ACC112 (cell line): ENCODE measurements around the gene CGB2.
"Not testable (repeated sequence)": the region's sequence is repeated elsewhere in the genome, so short reads cannot be mapped to it uniquely, and the experiment has no call there.

Experiments used
- H2AFZ ChIP-seq: fragments of 200-600 bp; sonication (generic); one replicate; pipeline ENCODE4 v1.6.0; 2017; ENCODE audit warnings: antibody characterized with exemption, low read length; ENCODE audit not compliant: unreplicated experiment
- H3K27ac ChIP-seq: fragments of 200-600 bp; sonication (generic); 2 replicates; pipeline ENCODE4 v1.5.1; 2014; ENCODE audit warnings: low read depth, mild to moderate bottlenecking, antibody characterized with exemption, low read length, moderate library complexity
- H3K27me3 ChIP-seq: fragments of 200-600 bp; sonication (generic); 2 replicates; pipeline ENCODE4 v1.6.1; 2014; ENCODE audit warnings: mild to moderate bottlenecking, antibody characterized with exemption, low read length, moderate library complexity, mixed read lengths; ENCODE audit not compliant: insufficient read depth
- H3K36me3 ChIP-seq: fragments of 200-600 bp; sonication (generic); 2 replicates; pipeline ENCODE4 v1.6.1; 2016; ENCODE audit warnings: mild to moderate bottlenecking, antibody characterized with exemption, low read length, moderate library complexity, mixed read lengths; ENCODE audit not compliant: insufficient read depth
- H3K4me1 ChIP-seq: fragments of 200-600 bp; sonication (generic); one replicate; pipeline ENCODE4 v1.6.1; 2016; ENCODE audit warnings: low read length, mixed read lengths; ENCODE audit not compliant: insufficient read depth, unreplicated experiment, control insufficient read depth
- H3K4me3 ChIP-seq: fragments of 200-600 bp; sonication (generic); 2 replicates; pipeline ENCODE4 v1.5.1; 2014; ENCODE audit warnings: mild to moderate bottlenecking, low read depth, low read length
- H3K79me2 ChIP-seq: fragments of 200-600 bp; sonication (generic); one replicate; pipeline ENCODE4 v1.6.0; 2016; ENCODE audit warnings: low read length; ENCODE audit not compliant: control insufficient read depth, unreplicated experiment, insufficient read depth

Gene CGB2

GRCh38 chr19:49069026-49069425 is 37.3 kb downstream of the CGB2 start:
- no peak overlapping the region for H2AFZ ChIP-seq
- H3K4me1 ChIP-seq = no peaks in the 10 kb centered on the region
- H3K79me2 ChIP-seq = no peaks in the 10 kb centered on the region
- H3K4me3 ChIP-seq = no peak overlapping the region
- no peak overlapping the region for H3K27ac ChIP-seq
- no peaks in the 10 kb centered on the region for H3K36me3 ChIP-seq
- peaks cover 24% of the 10 kb centered on the region for H3K27me3 ChIP-seq

- H2AFZ ChIP-seq = no peak overlapping the region
- no peaks in the 10 kb centered on the region for H3K36me3 ChIP-seq
- H3K27ac ChIP-seq = no peak overlapping the region
- no peaks in the 10 kb centered on the region for H3K4me1 ChIP-seq
- no peaks in the 10 kb centered on the region for H3K79me2 ChIP-seq
- H3K4me3 ChIP-seq = no peak overlapping the region
- H3K27me3 ChIP-seq = peaks cover 22% of the 10 kb centered on the region
Measured at GRCh38 chr19:49070416-49070815, 38.7 kb downstream of the CGB2 start.

- Histone ChIP-seq H3K27ac (no peak overlapping the region), H3K4me1 (no peaks in the 10 kb centered on the region), H2AFZ (no peak overlapping the region), H3K27me3 (peaks cover 21% of the 10 kb centered on the region), H3K36me3 (no peaks in the 10 kb centered on the region), H3K4me3 (no peak overlapping the region), H3K79me2 (no peaks in the 10 kb centered on the region)
Measured at GRCh38 chr19:49071860-49072547, 40.3 kb downstream of the CGB2 start.

DNA sequence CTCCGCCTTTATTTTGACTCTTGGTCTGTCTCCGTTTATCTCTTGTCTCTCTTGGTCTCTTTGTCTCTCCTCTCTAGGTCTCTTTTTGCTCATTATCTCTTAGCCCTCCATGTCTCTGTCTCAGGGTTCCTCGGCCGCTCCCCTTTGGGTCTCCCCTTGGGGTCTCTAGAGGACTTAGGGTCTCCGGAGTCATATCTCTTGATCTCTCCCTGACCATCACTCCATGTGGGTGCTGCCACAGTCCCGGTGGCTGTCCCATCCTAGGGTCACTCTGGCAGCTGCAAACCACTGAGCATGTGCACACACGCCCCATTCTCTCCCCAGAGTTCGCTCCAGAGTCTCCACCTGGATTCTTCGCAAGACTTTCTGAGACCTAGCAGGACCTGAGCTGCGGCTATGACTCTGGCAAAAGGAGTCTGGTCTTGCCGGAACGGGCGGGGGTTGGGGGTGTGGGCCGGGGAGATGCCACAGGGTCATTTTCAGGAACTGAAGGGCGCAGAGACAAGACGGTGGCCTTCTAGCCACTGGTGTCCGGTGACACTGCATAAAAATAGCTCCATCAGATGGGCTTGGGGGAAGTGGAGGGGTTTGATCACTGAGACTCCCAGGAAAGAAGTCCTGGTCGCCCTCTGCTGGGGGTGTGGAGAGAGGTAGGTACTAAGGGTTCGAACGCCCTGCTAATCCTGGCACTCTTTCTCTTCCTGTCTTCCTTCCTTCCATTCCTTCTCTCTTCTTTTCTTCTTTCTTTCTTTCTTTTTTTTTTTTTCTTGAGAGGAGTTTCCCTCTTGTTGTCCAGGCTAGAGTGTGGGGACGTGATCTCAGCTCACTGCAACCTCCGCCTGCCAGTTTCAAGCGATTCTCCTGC is 42.1 kb downstream of the CGB2 start:
- no peak overlapping the region for H2AFZ ChIP-seq
- H3K4me1 ChIP-seq = no peaks in the 10 kb centered on the region
- peaks cover 21% of the 10 kb centered on the region for H3K27me3 ChIP-seq
- no peak overlapping the region for H3K4me3 ChIP-seq
- no peaks in the 10 kb centered on the region for H3K79me2 ChIP-seq
- no peaks in the 10 kb centered on the region for H3K36me3 ChIP-seq
- H3K27ac ChIP-seq = no peak overlapping the region

DNA sequence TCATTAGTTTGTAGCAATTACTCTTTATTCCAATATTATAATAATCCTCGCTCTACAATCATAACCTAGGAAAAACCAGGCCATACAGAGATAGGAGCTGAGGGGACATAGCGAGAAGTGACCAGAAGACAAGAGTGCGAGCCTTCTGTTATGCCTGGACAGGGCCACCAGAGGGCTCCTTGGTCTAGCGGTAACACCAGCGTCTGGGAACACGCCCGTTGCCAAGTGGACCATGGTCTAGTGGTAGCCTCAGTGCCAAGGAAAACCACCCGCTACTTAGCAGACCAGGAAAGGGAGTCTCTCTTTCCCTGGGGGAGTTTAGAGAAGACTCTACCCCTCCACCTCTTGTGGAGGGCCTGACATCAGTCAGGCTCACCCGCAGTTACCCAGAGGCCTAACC is 43.2 kb downstream of the CGB2 start:
- not testable (repeated sequence) for H2AFZ ChIP-seq, H3K27ac ChIP-seq, H3K36me3 ChIP-seq, H3K4me1 ChIP-seq, H3K79me2 ChIP-seq, H3K4me3 ChIP-seq
- peaks cover 21% of the 10 kb centered on the region for H3K27me3 ChIP-seq

DNA sequence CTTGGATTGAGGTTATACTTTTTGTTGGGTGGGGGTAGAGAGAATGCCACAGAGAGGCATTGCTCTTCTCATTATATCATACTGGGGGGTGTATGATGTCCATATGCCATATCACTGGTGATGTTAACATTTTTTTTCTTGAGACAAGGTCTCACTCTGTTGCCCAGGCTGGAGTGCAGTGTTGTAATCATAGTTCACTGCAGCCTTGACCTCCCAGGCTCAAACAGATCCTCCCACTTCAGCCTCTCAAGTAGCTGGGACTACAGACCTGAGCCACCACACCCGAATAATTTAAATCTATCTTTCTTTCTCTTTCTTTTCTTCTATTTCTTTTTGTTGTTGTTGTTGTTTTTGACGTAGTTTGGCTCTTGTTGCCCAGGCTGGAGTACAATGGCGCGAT is 48.7 kb downstream of the CGB2 start:
- Histone ChIP-seq H3K27ac (no peak overlapping the region), H3K36me3 (no peaks in the 10 kb centered on the region), H3K4me1 (no peaks in the 10 kb centered on the region), H3K27me3 (no peaks in the 10 kb centered on the region), H3K4me3 (no peak overlapping the region), H3K79me2 (peaks cover under 1% of the 10 kb centered on the region), H2AFZ (no peak overlapping the region)

GRCh38 chr19:49081273-49081672 is 49.6 kb downstream of the CGB2 start:
- Histone ChIP-seq H3K27ac (no peak overlapping the region), H2AFZ (no peak overlapping the region), H3K27me3 (no peaks in the 10 kb centered on the region), H3K4me1 (no peaks in the 10 kb centered on the region), H3K79me2 (peaks cover 9% of the 10 kb centered on the region), H3K36me3 (no peaks in the 10 kb centered on the region), H3K4me3 (no peak overlapping the region)
